ENCODE results near the gene WDFY4.

Gene WDFY4

DNA sequence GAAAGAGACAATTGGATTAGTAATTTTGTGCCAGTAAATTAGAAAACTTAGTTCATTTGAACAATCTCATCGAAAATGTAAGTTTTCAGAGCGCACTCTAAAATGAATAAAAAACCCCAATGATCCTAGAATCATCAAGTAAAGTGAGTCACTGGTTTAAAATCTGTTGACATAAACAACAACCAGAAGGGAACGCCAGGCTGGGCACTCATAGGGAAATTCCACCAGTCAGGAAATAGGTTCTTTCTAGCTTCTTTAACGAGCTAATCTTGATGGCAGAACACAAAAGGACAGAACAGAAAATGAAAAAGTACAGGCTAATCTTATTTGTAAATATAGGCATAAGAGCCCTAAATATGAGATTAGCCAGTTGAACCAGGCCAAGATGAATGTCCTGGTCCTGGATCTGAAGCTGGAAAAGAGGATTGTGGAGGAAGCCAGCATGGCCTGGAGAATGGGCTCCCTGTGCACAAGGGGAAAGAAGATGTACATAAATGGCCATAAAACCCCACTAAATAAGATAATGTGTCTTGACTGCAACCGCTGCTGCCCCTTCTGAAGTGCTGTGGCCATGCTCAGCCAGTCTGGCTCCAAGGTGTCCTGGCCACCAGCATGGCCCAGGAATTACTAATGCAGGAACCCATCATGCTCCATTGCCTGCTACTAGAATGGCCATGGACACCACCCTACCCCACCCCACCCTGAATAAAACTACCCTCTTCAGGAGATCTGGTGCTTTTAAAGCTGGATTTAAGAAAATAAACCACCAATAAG lies 114.0 kb downstream of the WDFY4 start:
- no peaks in the 10 kb centered on the region for H3K27me3 ChIP-seq (ENCODE audit: low read length)
- peaks cover 10% of the 10 kb centered on the region; the same call in 1 of the 2 replicates for H3F3A ChIP-seq (ENCODE audit: insufficient read depth)
- H3K9me3 ChIP-seq (ENCODE audit: insufficient read depth, low read length) = no peaks in the 10 kb centered on the region
- H3K27ac ChIP-seq (ENCODE audit: low read depth, low read length) = no peak overlapping the region
- H2AFZ ChIP-seq (ENCODE audit: low read depth, low read length, severe bottlenecking) = no peak overlapping the region
- no peak overlapping the region for H3K4me2 ChIP-seq (ENCODE audit: low read depth, low read length, poor library complexity, severe bottlenecking)
- H3K79me2 ChIP-seq (ENCODE audit: insufficient read depth, low read length) = no peaks in the 10 kb centered on the region
- peaks cover 16% of the 10 kb centered on the region; the same call in 1 of the 2 replicates for H3K36me3 ChIP-seq (ENCODE audit: low read length)
- H3K9me2 ChIP-seq (replicated peaks; ENCODE audit: insufficient read depth, low read length) = no peaks in the 10 kb centered on the region
- no peak overlapping the region for H3K9ac ChIP-seq (ENCODE audit: low read length)
- no peak for TF ChIP-seq EZH2phosphoT487 (conservative IDR thresholded peaks at IDR 0.05; ENCODE audit: low read length)
- TF ChIP-seq, protein P1, sequence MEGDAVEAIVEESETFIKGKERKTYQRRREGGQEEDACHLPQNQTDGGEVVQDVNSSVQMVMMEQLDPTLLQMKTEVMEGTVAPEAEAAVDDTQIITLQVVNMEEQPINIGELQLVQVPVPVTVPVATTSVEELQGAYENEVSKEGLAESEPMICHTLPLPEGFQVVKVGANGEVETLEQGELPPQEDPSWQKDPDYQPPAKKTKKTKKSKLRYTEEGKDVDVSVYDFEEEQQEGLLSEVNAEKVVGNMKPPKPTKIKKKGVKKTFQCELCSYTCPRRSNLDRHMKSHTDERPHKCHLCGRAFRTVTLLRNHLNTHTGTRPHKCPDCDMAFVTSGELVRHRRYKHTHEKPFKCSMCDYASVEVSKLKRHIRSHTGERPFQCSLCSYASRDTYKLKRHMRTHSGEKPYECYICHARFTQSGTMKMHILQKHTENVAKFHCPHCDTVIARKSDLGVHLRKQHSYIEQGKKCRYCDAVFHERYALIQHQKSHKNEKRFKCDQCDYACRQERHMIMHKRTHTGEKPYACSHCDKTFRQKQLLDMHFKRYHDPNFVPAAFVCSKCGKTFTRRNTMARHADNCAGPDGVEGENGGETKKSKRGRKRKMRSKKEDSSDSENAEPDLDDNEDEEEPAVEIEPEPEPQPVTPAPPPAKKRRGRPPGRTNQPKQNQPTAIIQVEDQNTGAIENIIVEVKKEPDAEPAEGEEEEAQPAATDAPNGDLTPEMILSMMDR (IDR thresholded peaks at IDR 0.05; ENCODE audit: insufficient read depth, low read length, poor library complexity, severe bottlenecking) = no peak
- H4K20me1 ChIP-seq (ENCODE audit: low read depth, low read length) = no peaks in the 10 kb centered on the region
- no peak overlapping the region for H3K4me3 ChIP-seq (ENCODE audit: insufficient read depth, low read length, poor library complexity, severe bottlenecking)

DNA sequence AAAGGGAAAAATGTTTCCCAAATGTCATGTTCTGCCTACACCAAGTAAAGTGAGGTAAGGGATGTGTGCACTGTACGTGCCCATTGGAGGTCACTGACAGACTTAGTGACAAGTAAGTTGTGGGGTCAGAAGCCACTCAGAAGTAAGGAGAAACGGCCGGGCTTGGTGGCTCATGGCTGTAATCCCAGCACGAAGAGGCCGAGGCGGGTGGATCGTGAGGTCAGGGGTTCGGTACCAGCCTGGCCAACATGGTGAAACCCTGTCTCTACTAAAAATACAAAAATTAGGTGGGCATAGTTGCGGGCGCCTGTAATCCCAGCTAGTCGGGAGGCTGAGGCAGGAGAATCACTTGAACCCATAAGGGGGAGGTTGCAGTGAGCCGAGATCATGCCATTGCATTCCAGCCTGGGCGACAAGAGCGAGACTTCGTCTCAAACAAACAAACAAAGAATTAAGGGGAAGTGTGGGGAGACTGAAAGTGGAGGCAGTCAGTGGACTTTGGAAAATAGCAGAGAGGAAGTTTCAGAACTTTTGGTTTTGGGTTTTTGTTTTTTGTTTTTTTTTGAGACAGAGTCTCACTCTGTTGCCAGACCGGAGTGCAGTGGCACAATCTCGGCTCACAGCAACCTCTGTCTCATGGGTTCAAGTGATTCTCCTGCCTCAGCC lies 114.8 kb downstream of the WDFY4 start:
- no peak overlapping the region for H3K9ac ChIP-seq (ENCODE audit: low read length)
- peaks cover 16% of the 10 kb centered on the region; the same call in 1 of the 2 replicates for H3K36me3 ChIP-seq (ENCODE audit: low read length)
- no peak overlapping the region for H3K4me3 ChIP-seq (ENCODE audit: insufficient read depth, low read length, poor library complexity, severe bottlenecking)
- peak overlapping the region; percentile 46; the same call in 1 of the 2 replicates for H3K27ac ChIP-seq (ENCODE audit: low read depth, low read length)
- no peaks in the 10 kb centered on the region for H3K27me3 ChIP-seq (ENCODE audit: low read length)
- H3K9me2 ChIP-seq (replicated peaks; ENCODE audit: insufficient read depth, low read length) = no peaks in the 10 kb centered on the region
- H4K20me1 ChIP-seq (ENCODE audit: low read depth, low read length) = no peaks in the 10 kb centered on the region
- peaks cover 10% of the 10 kb centered on the region; the same call in 1 of the 2 replicates for H3F3A ChIP-seq (ENCODE audit: insufficient read depth)
- no peak overlapping the region for H2AFZ ChIP-seq (ENCODE audit: low read depth, low read length, severe bottlenecking)
- H3K4me2 ChIP-seq (ENCODE audit: low read depth, low read length, poor library complexity, severe bottlenecking) = no peak overlapping the region
- H3K9me3 ChIP-seq (ENCODE audit: insufficient read depth, low read length) = no peaks in the 10 kb centered on the region
- TF ChIP-seq, protein P1 (IDR thresholded peaks at IDR 0.05; ENCODE audit: insufficient read depth, low read length, poor library complexity, severe bottlenecking) = no peak
- TF ChIP-seq EZH2phosphoT487 (conservative IDR thresholded peaks at IDR 0.05; ENCODE audit: low read length) = no peak
- H3K79me2 ChIP-seq (ENCODE audit: insufficient read depth, low read length) = no peaks in the 10 kb centered on the region

DNA sequence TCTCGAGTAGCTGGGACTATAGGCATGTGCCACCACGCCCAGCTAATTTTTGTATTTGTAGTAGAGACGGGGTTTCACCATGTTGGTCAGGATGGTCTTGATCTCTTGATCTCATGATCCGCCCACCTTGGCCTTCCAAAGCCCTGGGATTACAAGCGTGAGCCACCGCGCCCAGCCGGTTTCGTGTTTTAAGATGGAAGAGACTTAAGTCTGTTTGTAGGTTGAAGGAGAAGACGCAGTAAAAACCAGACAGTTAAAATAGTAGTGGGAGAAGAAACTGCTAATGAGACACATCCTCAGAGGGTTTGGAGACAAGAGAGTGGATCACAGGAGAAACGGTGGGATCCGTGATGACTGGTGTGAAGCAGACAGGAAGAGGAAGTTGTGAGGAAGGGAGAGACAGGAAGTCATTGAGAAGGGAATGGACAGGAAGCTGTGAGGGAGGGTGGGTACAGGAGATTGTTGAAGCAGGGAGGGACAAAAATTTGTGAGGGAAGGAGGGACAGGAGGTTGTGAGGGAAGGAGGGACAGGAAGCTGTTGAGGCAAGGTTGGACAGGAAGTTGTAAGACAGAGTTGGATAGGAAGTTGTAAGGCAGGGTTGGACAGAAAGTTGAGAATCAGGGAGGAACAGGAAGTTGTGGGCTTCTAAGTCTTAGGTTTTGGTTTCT lies 115.5 kb downstream of the WDFY4 start:
- Histone ChIP-seq H3K9me2 (replicated peaks; ENCODE audit: insufficient read depth, low read length) (no peaks in the 10 kb centered on the region), H3K9me3 (ENCODE audit: insufficient read depth, low read length) (no peaks in the 10 kb centered on the region), H3K27me3 (ENCODE audit: low read length) (no peaks in the 10 kb centered on the region), H2AFZ (ENCODE audit: low read depth, low read length, severe bottlenecking) (peak overlapping the region; percentile 51), H3K79me2 (ENCODE audit: insufficient read depth, low read length) (no peaks in the 10 kb centered on the region), H3K4me3 (ENCODE audit: insufficient read depth, low read length, poor library complexity, severe bottlenecking) (no peak overlapping the region), H3F3A (ENCODE audit: insufficient read depth) (peaks cover 10% of the 10 kb centered on the region; the same call in 1 of the 2 replicates), H3K36me3 (ENCODE audit: low read length) (peaks cover 16% of the 10 kb centered on the region; the same call in 1 of the 2 replicates), H3K9ac (ENCODE audit: low read length) (no peak overlapping the region), H3K4me2 (ENCODE audit: low read depth, low read length, poor library complexity, severe bottlenecking) (peak overlapping the region; percentile 16), H3K27ac (ENCODE audit: low read depth, low read length) (peak overlapping the region; percentile 46), H4K20me1 (ENCODE audit: low read depth, low read length) (no peaks in the 10 kb centered on the region)
- no peak for TF ChIP-seq EZH2phosphoT487 (conservative IDR thresholded peaks at IDR 0.05; ENCODE audit: low read length)
- TF ChIP-seq, protein P1 (IDR thresholded peaks at IDR 0.05; ENCODE audit: insufficient read depth, low read length, poor library complexity, severe bottlenecking) = no peak
